CD4-positive, alpha-beta T cell treated with Interleukin-15 for 4 hours (primary cell): ENCODE results near the gene ZNF366.

Experiments
- DNase-seq: peaks from one replicate; pipeline ENCODE4 v3.0.0-alpha.2; 2020; ENCODE audit warnings: low spot score

Gene ZNF366

GRCh38 chr5:72507231-72507906 lies at the start of gene ZNF366:
ZNF366 (minus strand) TSS chr5:72507410; CDS start chr5:72461496, 45,914 bp downstream.
- DNase-seq, result no peak

GRCh38 chr5:72556351-72557166 lies 49.3 kb upstream of the ZNF366 start:
- no peak for DNase-seq

GRCh38 chr5:72555871-72556270 lies 48.7 kb upstream of the ZNF366 start:
- DNase-seq, result no peak

- DNase-seq, result no peak
Observed at GRCh38 chr5:72554897-72555296, 47.7 kb upstream of the ZNF366 start.

- DNase-seq, result no peak
Observed at GRCh38 chr5:72552041-72552557, 44.9 kb upstream of the ZNF366 start.

- no peak for DNase-seq
Observed at GRCh38 chr5:72550595-72550994, 43.4 kb upstream of the ZNF366 start.

GRCh38 chr5:72543811-72544210 lies 36.6 kb upstream of the ZNF366 start:
- no peak for DNase-seq

- no peak for DNase-seq
Observed at GRCh38 chr5:72543365-72543764, 36.2 kb upstream of the ZNF366 start.

- DNase-seq, result no peak
Observed at GRCh38 chr5:72542695-72543094, 35.5 kb upstream of the ZNF366 start.

GRCh38 chr5:72541501-72542225 lies 34.5 kb upstream of the ZNF366 start:
- no peak for DNase-seq

- no peak for DNase-seq
Observed at GRCh38 chr5:72540759-72541438, 33.7 kb upstream of the ZNF366 start.

GRCh38 chr5:72539726-72540125 lies 32.5 kb upstream of the ZNF366 start:
- DNase-seq, result no peak

GRCh38 chr5:72539038-72539437 lies 31.8 kb upstream of the ZNF366 start:
- no peak for DNase-seq

- DNase-seq, result no peak
Observed at GRCh38 chr5:72537166-72537565, 30.0 kb upstream of the ZNF366 start.

GRCh38 chr5:72531496-72532190 lies 24.4 kb upstream of the ZNF366 start:
- DNase-seq, result no peak

GRCh38 chr5:72530196-72530595 lies 23.0 kb upstream of the ZNF366 start:
- no peak for DNase-seq

GRCh38 chr5:72529383-72529782 lies 22.2 kb upstream of the ZNF366 start:
- DNase-seq, result no peak

- DNase-seq, result no peak
Observed at GRCh38 chr5:72525816-72526215, 18.6 kb upstream of the ZNF366 start.

GRCh38 chr5:72523960-72524582 lies 16.9 kb upstream of the ZNF366 start:
- DNase-seq, result no peak

GRCh38 chr5:72522607-72523006 lies 15.4 kb upstream of the ZNF366 start:
- no peak for DNase-seq

- DNase-seq, result no peak
Observed at GRCh38 chr5:72519111-72519510, 11.9 kb upstream of the ZNF366 start.
